ENCODE measurements around the gene FKBP7.
A peak's percentile ranks its signal among the peaks of the same experiment; 100 is the strongest.
"Not testable (repeated sequence)": the region's sequence is repeated elsewhere in the genome, so short reads cannot be mapped to it uniquely, and the experiment has no call there.

Gene FKBP7

GRCh38 chr2:178498137-178498536 lies 19.7 kb upstream of the FKBP7 start:
- DNase-seq, result no peak
- in situ Hi-C loops (cut with MboI; ENCODE audit: low pct_unique_long_range_greater_than_20kb, low sequenced_read_pairs), result no loop called here

GRCh38 chr2:178496049-178496448 lies 17.6 kb upstream of the FKBP7 start:
- no peak for DNase-seq
- in situ Hi-C loops (cut with MboI; ENCODE audit: low pct_unique_long_range_greater_than_20kb, low sequenced_read_pairs), result no loop called here

GRCh38 chr2:178491612-178492011 lies 13.2 kb upstream of the FKBP7 start:
- no peak for DNase-seq
- in situ Hi-C loops (cut with MboI; ENCODE audit: low pct_unique_long_range_greater_than_20kb, low sequenced_read_pairs), result no loop called here

GRCh38 chr2:178485356-178485755 lies 7.0 kb upstream of the FKBP7 start:
- in situ Hi-C loops (cut with MboI; ENCODE audit: low pct_unique_long_range_greater_than_20kb, low sequenced_read_pairs), result no loop called here
- no peak for DNase-seq

- in situ Hi-C loops (cut with MboI; ENCODE audit: low pct_unique_long_range_greater_than_20kb, low sequenced_read_pairs), result no loop called here
- no peak for DNase-seq
Measured at GRCh38 chr2:178484245-178485041, 6.0 kb upstream of the FKBP7 start.

- DNase-seq, result no peak
- in situ Hi-C loops (cut with MboI; ENCODE audit: low pct_unique_long_range_greater_than_20kb, low sequenced_read_pairs), result no loop called here
Measured at GRCh38 chr2:178482437-178482836, 4.0 kb upstream of the FKBP7 start.

- in situ Hi-C loops (cut with MboI; ENCODE audit: low pct_unique_long_range_greater_than_20kb, low sequenced_read_pairs), result no loop called here
- DNase-seq, result peak; percentile 93
Measured at GRCh38 chr2:178480227-178481181, 2.1 kb upstream of the FKBP7 start, which contains the start of gene PLEKHA3. TSS of gene PLEKHA3 (plus strand) at chr2:178480457. CDS start at chr2:178480870, 413 bp downstream.

GRCh38 chr2:178479758-178480226 lies 1.4 kb upstream of the FKBP7 start:
- in situ Hi-C loops (cut with MboI; ENCODE audit: low pct_unique_long_range_greater_than_20kb, low sequenced_read_pairs), result no loop called here
- no peak for DNase-seq

GRCh38 chr2:178479275-178479616 lies 846 bp upstream of the FKBP7 start:
- no peak for DNase-seq
- in situ Hi-C loops (cut with MboI; ENCODE audit: low pct_unique_long_range_greater_than_20kb, low sequenced_read_pairs), result no loop called here

- no peak for DNase-seq
- in situ Hi-C loops (cut with MboI; ENCODE audit: low pct_unique_long_range_greater_than_20kb, low sequenced_read_pairs), result no loop called here
Measured at GRCh38 chr2:178478130-178478438, 316 bp downstream of the FKBP7 start.

GRCh38 chr2:178477443-178478129 lies 814 bp downstream of the FKBP7 start:
- DNase-seq, result no peak
- in situ Hi-C loops (cut with MboI; ENCODE audit: low pct_unique_long_range_greater_than_20kb, low sequenced_read_pairs), result no loop called here

GRCh38 chr2:178476477-178476876 lies 1.9 kb downstream of the FKBP7 start:
- in situ Hi-C loops (cut with MboI; ENCODE audit: low pct_unique_long_range_greater_than_20kb, low sequenced_read_pairs), result no loop called here
- no peak for DNase-seq

GRCh38 chr2:178474560-178474959 lies 3.8 kb downstream of the FKBP7 start:
- in situ Hi-C loops (cut with MboI; ENCODE audit: low pct_unique_long_range_greater_than_20kb, low sequenced_read_pairs), result no loop called here
- DNase-seq, result no peak

GRCh38 chr2:178473931-178474330 lies 4.5 kb downstream of the FKBP7 start:
- no peak for DNase-seq
- in situ Hi-C loops (cut with MboI; ENCODE audit: low pct_unique_long_range_greater_than_20kb, low sequenced_read_pairs), result no loop called here

GRCh38 chr2:178473373-178473772 lies 5.0 kb downstream of the FKBP7 start:
- in situ Hi-C loops (cut with MboI; ENCODE audit: low pct_unique_long_range_greater_than_20kb, low sequenced_read_pairs), result no loop called here
- no peak for DNase-seq

GRCh38 chr2:178471313-178471712 lies 7.1 kb downstream of the FKBP7 start:
- in situ Hi-C loops (cut with MboI; ENCODE audit: low pct_unique_long_range_greater_than_20kb, low sequenced_read_pairs); DNase-seq: not testable (repeated sequence)

GRCh38 chr2:178469219-178469849 lies 9.1 kb downstream of the FKBP7 start:
- DNase-seq, result no peak
- in situ Hi-C loops (cut with MboI; ENCODE audit: low pct_unique_long_range_greater_than_20kb, low sequenced_read_pairs), result no loop called here

- no peak for DNase-seq
- in situ Hi-C loops (cut with MboI; ENCODE audit: low pct_unique_long_range_greater_than_20kb, low sequenced_read_pairs), result no loop called here
Measured at GRCh38 chr2:178457390-178457886, 21.0 kb downstream of the FKBP7 start.

- no peak for DNase-seq
- in situ Hi-C loops (cut with MboI; ENCODE audit: low pct_unique_long_range_greater_than_20kb, low sequenced_read_pairs), result no loop called here
Measured at GRCh38 chr2:178455947-178456346, 22.5 kb downstream of the FKBP7 start.
